ENCODE measurements around the gene SPON2. TPM values are rescaled to one million over a fixed set of nuclear protein-coding genes. Genes with fewer than 3 reads are reported as not detected.
A peak's percentile ranks its signal among the peaks of the same experiment; 100 is the strongest.

Gene SPON2
- total RNA-seq, 1 donor from 2014 or later: 3.3 TPM

GRCh38 chr4:1172971-1173757, 781 bp upstream of the SPON2 start:
- DNase-seq: no peak

- no peak for DNase-seq
Measured at GRCh38 chr4:1171311-1172227, 814 bp downstream of the SPON2 start.

GRCh38 chr4:1170976-1171310, 1.4 kb downstream of the SPON2 start:
- DNase-seq: no peak

- no peak for DNase-seq
Measured at GRCh38 chr4:1170156-1170975, 2.0 kb downstream of the SPON2 start.

GRCh38 chr4:1169691-1170096, 2.7 kb downstream of the SPON2 start:
- DNase-seq: no peak

- DNase-seq: no peak
Measured at GRCh38 chr4:1169171-1169671, 3.2 kb downstream of the SPON2 start.

GRCh38 chr4:1168191-1169101, 3.9 kb downstream of the SPON2 start:
- DNase-seq: no peak

- peak; percentile 33 for DNase-seq
Measured at GRCh38 chr4:1167244-1167949, 5.0 kb downstream of the SPON2 start.

- DNase-seq: no peak
Measured at GRCh38 chr4:1166509-1167243, 5.7 kb downstream of the SPON2 start.

GRCh38 chr4:1164956-1165545, 7.3 kb downstream of the SPON2 start:
- no peak for DNase-seq

- DNase-seq: no peak
Measured at GRCh38 chr4:1164444-1164843, 7.9 kb downstream of the SPON2 start.

- no peak for DNase-seq
Measured at GRCh38 chr4:1164040-1164439, 8.3 kb downstream of the SPON2 start.

- no peak for DNase-seq
Measured at GRCh38 chr4:1160351-1160750, 12.0 kb downstream of the SPON2 start.

- no peak for DNase-seq
Measured at GRCh38 chr4:1156069-1156468, 16.3 kb downstream of the SPON2 start.

GRCh38 chr4:1155314-1155713, 17.1 kb downstream of the SPON2 start:
- no peak for DNase-seq

- DNase-seq: no peak
Measured at GRCh38 chr4:1154523-1155182, 17.7 kb downstream of the SPON2 start.

GRCh38 chr4:1154126-1154522, 18.3 kb downstream of the SPON2 start:
- no peak for DNase-seq

- no peak for DNase-seq
Measured at GRCh38 chr4:1153567-1154090, 18.8 kb downstream of the SPON2 start.

- DNase-seq: no peak
Measured at GRCh38 chr4:1152290-1152689, 20.1 kb downstream of the SPON2 start.

All from occipital lobe (tissue), 2 donors.